ENCODE results near the gene KDM4D. TPM values are rescaled to one million over a fixed set of nuclear protein-coding genes. Genes with fewer than 3 reads are reported as not detected.

The KDM4D gene
- total RNA-seq, 4 donors from 2014 or later, result 0.16 to 0.88 (median 0.46) TPM

DNA sequence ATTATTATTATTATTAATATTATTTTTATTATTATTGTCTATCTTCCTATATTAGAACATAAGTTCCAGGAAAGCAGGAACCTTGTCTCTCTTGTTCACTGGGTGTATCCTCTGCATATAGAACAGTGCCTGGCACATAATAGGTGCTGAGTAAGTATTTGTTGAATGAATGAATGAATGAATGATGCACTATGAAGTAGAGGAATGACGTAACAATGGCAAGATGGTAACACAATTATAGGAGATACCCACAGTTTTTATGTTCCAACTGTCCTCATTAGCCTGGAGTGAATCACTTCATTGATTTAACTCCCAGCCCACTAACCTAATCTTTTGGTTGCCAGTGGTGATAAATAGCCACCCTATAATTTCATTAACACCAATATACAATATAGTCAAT is 2.1 kb downstream of the KDM4D start:
- no peak for TF ChIP-seq CTCF (IDR thresholded peaks at IDR 0.05; ENCODE audit: low read depth)

GRCh38 chr11:94987378-94987777 is 13.9 kb downstream of the KDM4D start:
- no peak for TF ChIP-seq CTCF (IDR thresholded peaks at IDR 0.05; ENCODE audit: low read depth)

DNA sequence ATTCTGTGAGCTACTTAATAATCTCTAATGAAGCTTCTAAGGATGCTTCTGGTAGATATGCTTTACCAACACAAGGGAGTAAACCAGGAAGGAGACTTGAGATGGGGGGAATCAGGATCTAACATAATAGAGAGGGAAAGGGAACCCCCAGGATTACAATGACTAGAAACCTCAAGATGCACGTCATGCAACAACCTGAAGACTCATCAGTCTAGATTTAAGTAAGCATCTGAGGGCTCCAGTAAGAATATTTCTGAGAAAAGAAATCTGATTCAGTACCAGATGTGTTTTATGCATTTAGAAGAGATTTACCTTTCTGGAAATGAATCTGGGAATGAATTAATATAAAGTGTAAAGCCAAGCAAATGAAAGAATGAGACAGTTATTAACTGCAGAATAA is 15.2 kb downstream of the KDM4D start:
- TF ChIP-seq CTCF (IDR thresholded peaks at IDR 0.05; ENCODE audit: low read depth), result no peak

GRCh38 chr11:94993400-94993943 is 20.0 kb downstream of the KDM4D start:
- no peak for TF ChIP-seq CTCF (IDR thresholded peaks at IDR 0.05; ENCODE audit: low read depth)

GRCh38 chr11:94997437-94997836 is 23.9 kb downstream of the KDM4D start:
- TF ChIP-seq CTCF (IDR thresholded peaks at IDR 0.05; ENCODE audit: low read depth), result no peak

GRCh38 chr11:94998285-94998684 is 24.8 kb downstream of the KDM4D start:
- no peak for TF ChIP-seq CTCF (IDR thresholded peaks at IDR 0.05; ENCODE audit: low read depth)

GRCh38 chr11:95003716-95004115 is 30.2 kb downstream of the KDM4D start:
- no peak for TF ChIP-seq CTCF (IDR thresholded peaks at IDR 0.05; ENCODE audit: low read depth)

All from subcutaneous adipose tissue (tissue), 4 donors.